GM19035 (cell line): Measurements from ENCODE around the gene PMM2.
A peak's percentile ranks its signal among the peaks of the same experiment; 100 is the strongest.

Experiments
- ATAC-seq: cut with Tn5 transposase; IDR thresholded peaks from one replicate; pipeline ENCODE4 v1.9.1; 2021; ENCODE audit not compliant: unreplicated experiment

Gene PMM2

GRCh38 chr16:8885674-8886592, 88.3 kb downstream of the PMM2 start:
- ATAC-seq = no peak

GRCh38 chr16:8886593-8887430, 89.2 kb downstream of the PMM2 start:
- ATAC-seq = no peak

- no peak for ATAC-seq
Measured at GRCh38 chr16:8887431-8887765, 89.8 kb downstream of the PMM2 start.

- no peak for ATAC-seq
Measured at GRCh38 chr16:8887952-8888560, 90.4 kb downstream of the PMM2 start.

GRCh38 chr16:8888951-8889892, 91.6 kb downstream of the PMM2 start:
- no peak for ATAC-seq

- ATAC-seq = no peak
Measured at GRCh38 chr16:8889893-8890548, 92.4 kb downstream of the PMM2 start.

GRCh38 chr16:8890549-8890921, 92.9 kb downstream of the PMM2 start:
- ATAC-seq = no peak

- peak; percentile 27 for ATAC-seq
Measured at GRCh38 chr16:8892101-8892575, 94.5 kb downstream of the PMM2 start.

- no peak for ATAC-seq
Measured at GRCh38 chr16:8893426-8893825, 95.8 kb downstream of the PMM2 start.

- no peak for ATAC-seq
Measured at GRCh38 chr16:8893976-8894690, 96.5 kb downstream of the PMM2 start.

GRCh38 chr16:8894736-8895334, 97.2 kb downstream of the PMM2 start:
- no peak for ATAC-seq

GRCh38 chr16:8898660-8899318, 101.2 kb downstream of the PMM2 start:
- ATAC-seq = no peak
